Measurements from ENCODE around the gene THSD7B. TPM values are rescaled to one million over a fixed set of nuclear protein-coding genes. Genes with fewer than 3 reads are reported as not detected.

THSD7B gene
- polyA plus RNA-seq, 4 donors = 0.07 to 0.90 TPM; not detected in 2

GRCh38 chr2:137208431-137208891, 443.1 kb downstream of the THSD7B start:
- H3K36me3 ChIP-seq (ENCODE audit: control insufficient read depth in 3 of 3, insufficient read depth in 2 of 3, low read depth in 1 of 3, low read length in 3 of 3) = no peaks in the 10 kb centered on the region
- 24 to 60% (median 33%) methylated on average over 2 of the region's 2 CpGs for WGBS, 3 donors
- H3K4me1 ChIP-seq (ENCODE audit: control insufficient read depth in 3 of 3, insufficient read depth in 2 of 3, low read depth in 1 of 3, low read length in 2 of 3) = peaks cover 0 to 11% (median 0%) of the 10 kb centered on the region in 3 donors
- H3K27ac ChIP-seq (ENCODE audit: low read depth in 1 of 3, low read length in 2 of 3) = peak overlapping the region in 1 of 3 donors; percentile 77
- no peaks in the 10 kb centered on the region for H3K27me3 ChIP-seq (ENCODE audit: control insufficient read depth in 3 of 3, insufficient read depth in 3 of 3, low read length in 3 of 3)
- DNase-seq (peak in 1 of 2 donors; percentile 69), FAIRE-seq (no peak)
- no peaks in the 10 kb centered on the region for H3K9me3 ChIP-seq (ENCODE audit: control insufficient read depth in 2 of 2, insufficient read depth in 1 of 2, low read depth in 1 of 2, low read length in 1 of 2)
- no peak overlapping the region for H3K4me3 ChIP-seq (ENCODE audit: low read depth in 1 of 3, low read length in 3 of 3)

DNA sequence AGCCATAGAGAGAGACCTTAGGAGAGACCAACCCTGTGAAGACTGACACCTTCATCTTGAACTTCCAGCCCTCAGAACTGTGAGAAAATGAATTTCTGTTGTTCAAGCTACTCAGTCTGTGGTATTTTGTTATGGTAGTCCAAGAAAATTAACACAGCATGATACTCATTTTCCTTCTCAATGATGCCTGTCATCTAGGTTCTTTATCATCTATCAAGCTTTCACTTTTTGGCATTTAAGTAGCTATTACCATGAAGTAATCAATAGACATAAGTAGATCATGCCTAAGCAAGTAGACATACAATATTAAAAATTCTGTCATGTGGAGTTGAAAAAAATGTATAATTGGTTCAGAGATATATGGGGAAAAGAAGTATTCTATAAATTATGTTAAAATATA, 444.7 kb downstream of the THSD7B start:
- DNase-seq = no peak
- H3K4me3 ChIP-seq (ENCODE audit: low read depth in 1 of 3, low read length in 3 of 3) = no peak overlapping the region
- peaks cover 0 to 11% (median 0%) of the 10 kb centered on the region in 3 donors for H3K4me1 ChIP-seq (ENCODE audit: control insufficient read depth in 3 of 3, insufficient read depth in 2 of 3, low read depth in 1 of 3, low read length in 2 of 3)
- no peaks in the 10 kb centered on the region for H3K27me3 ChIP-seq (ENCODE audit: control insufficient read depth in 3 of 3, insufficient read depth in 3 of 3, low read length in 3 of 3)
- no peaks in the 10 kb centered on the region for H3K9me3 ChIP-seq (ENCODE audit: control insufficient read depth in 2 of 2, insufficient read depth in 1 of 2, low read depth in 1 of 2, low read length in 1 of 2)
- H3K27ac ChIP-seq (ENCODE audit: low read depth in 1 of 3, low read length in 2 of 3) = no peak overlapping the region
- no peak for FAIRE-seq
- H3K36me3 ChIP-seq (ENCODE audit: control insufficient read depth in 3 of 3, insufficient read depth in 2 of 3, low read depth in 1 of 3, low read length in 3 of 3) = no peaks in the 10 kb centered on the region

DNA sequence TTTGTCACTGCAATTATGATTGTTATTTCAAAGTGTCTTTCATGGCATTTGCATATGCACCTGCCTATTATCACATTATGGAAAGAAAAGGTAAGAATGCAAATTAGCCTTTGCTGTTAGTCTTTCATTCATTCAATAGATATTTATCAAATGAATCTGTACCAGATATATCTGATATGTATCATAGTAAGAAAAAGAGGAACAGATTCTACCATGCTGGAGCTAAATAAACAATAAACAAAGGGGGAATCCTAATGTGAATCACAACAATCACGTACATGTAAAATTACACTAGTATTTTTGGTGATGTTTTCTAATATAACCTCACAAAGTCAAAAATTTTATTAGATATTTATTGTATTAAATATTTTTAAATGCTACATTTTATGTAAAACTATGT, 446.4 kb downstream of the THSD7B start:
- Histone ChIP-seq H3K27me3 (ENCODE audit: control insufficient read depth in 3 of 3, insufficient read depth in 3 of 3, low read length in 3 of 3) (no peaks in the 10 kb centered on the region), H3K36me3 (ENCODE audit: control insufficient read depth in 3 of 3, insufficient read depth in 2 of 3, low read depth in 1 of 3, low read length in 3 of 3) (no peaks in the 10 kb centered on the region), H3K4me3 (ENCODE audit: low read depth in 1 of 3, low read length in 3 of 3) (no peak overlapping the region), H3K9me3 (ENCODE audit: control insufficient read depth in 2 of 2, insufficient read depth in 1 of 2, low read depth in 1 of 2, low read length in 1 of 2) (no peaks in the 10 kb centered on the region), H3K4me1 (ENCODE audit: control insufficient read depth in 3 of 3, insufficient read depth in 2 of 3, low read depth in 1 of 3, low read length in 2 of 3) (peaks cover 0 to 11% (median 0%) of the 10 kb centered on the region in 3 donors), H3K27ac (ENCODE audit: low read depth in 1 of 3, low read length in 2 of 3) (no peak overlapping the region)
- FAIRE-seq (no peak), DNase-seq (no peak)
- WGBS, 3 donors = 78 to 86% (median 84%) methylated on average over 1 of the region's 1 CpG

DNA sequence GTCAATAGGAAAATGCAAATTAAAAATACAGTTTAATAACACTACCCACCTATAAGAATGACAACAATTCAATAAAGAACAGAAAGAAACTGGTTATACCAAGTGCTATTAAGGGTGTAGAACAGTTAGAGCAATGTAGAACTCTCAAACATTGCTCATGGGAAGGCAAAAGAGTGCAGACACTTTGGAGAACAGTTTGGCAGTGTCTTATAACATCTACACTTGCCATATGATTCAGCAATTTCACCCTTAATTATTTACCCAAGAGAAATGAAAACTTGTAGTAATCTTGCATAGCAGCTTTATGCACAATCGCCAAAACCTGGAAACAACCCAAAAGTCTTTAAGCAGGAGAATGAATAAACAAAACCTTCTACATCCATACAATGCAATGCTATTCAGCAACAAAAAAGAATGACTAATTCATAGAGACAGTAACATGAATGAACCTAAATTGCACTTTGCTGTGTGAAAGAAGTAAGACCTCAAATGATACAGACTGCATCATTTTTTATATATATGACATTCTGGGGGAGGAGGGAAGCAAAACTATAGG, 455.2 kb downstream of the THSD7B start:
- Histone ChIP-seq H3K27me3 (ENCODE audit: control insufficient read depth in 3 of 3, insufficient read depth in 3 of 3, low read length in 3 of 3) (no peaks in the 10 kb centered on the region), H3K27ac (ENCODE audit: low read depth in 1 of 3, low read length in 2 of 3) (no peak overlapping the region), H3K36me3 (ENCODE audit: control insufficient read depth in 3 of 3, insufficient read depth in 2 of 3, low read depth in 1 of 3, low read length in 3 of 3) (no peaks in the 10 kb centered on the region), H3K4me3 (ENCODE audit: low read depth in 1 of 3, low read length in 3 of 3) (no peak overlapping the region), H3K4me1 (ENCODE audit: control insufficient read depth in 3 of 3, insufficient read depth in 2 of 3, low read depth in 1 of 3, low read length in 2 of 3) (no peaks in the 10 kb centered on the region), H3K9me3 (ENCODE audit: control insufficient read depth in 2 of 2, insufficient read depth in 1 of 2, low read depth in 1 of 2, low read length in 1 of 2) (no peaks in the 10 kb centered on the region)
- DNase-seq (no peak), FAIRE-seq (no peak)
- WGBS, 3 donors = 48 to 77% (median 70%) methylated on average over 1 of the region's 1 CpG

DNA sequence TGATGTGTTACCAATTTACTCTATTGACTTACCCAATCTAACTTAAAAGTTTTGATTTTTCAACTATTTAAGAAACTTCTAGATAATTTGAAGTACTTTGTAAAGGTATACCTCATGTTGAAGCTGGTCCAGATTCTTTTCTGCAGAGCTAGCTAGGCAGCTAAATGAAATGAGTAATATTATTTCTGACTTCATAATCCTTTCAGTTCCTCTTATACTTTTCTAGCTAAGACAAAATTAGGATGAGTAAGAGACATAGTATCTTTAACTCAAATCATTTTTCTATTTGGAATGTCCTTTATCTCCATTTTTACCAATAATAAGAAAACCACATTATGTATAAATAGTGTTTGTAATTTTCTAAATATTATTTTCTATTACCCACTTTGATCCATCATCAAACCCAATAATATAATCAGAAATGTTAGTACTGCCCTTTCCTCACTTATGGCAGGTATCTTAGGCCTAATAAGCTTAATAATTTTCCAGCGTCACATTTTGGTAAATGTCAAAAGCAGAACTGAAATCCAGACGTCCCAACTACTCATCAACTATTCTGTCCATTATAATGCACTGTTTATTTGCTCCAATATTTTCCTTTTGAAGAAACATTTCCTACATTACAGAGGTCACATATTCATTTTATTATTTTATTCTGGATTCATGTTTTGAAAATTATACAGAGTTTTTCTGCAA, 456.6 kb downstream of the THSD7B start:
- FAIRE-seq = no peak
- H3K27me3 ChIP-seq (ENCODE audit: control insufficient read depth in 3 of 3, insufficient read depth in 3 of 3, low read length in 3 of 3) = no peaks in the 10 kb centered on the region
- H3K4me1 ChIP-seq (ENCODE audit: control insufficient read depth in 3 of 3, insufficient read depth in 2 of 3, low read depth in 1 of 3, low read length in 2 of 3) = no peaks in the 10 kb centered on the region
- no peaks in the 10 kb centered on the region for H3K36me3 ChIP-seq (ENCODE audit: control insufficient read depth in 3 of 3, insufficient read depth in 2 of 3, low read depth in 1 of 3, low read length in 3 of 3)
- 64 to 81% (median 76%) methylated on average over 2 of the region's 2 CpGs for WGBS, 3 donors
- H3K4me3 ChIP-seq (ENCODE audit: low read depth in 1 of 3, low read length in 3 of 3) = no peak overlapping the region
- no peak overlapping the region for H3K27ac ChIP-seq (ENCODE audit: low read depth in 1 of 3, low read length in 2 of 3)
- H3K9me3 ChIP-seq (ENCODE audit: control insufficient read depth in 2 of 2, insufficient read depth in 1 of 2, low read depth in 1 of 2, low read length in 1 of 2) = no peaks in the 10 kb centered on the region
- no peak for DNase-seq

- 65 to 77% (median 73%) methylated on average over 5 of the region's 5 CpGs for WGBS, 3 donors
- Histone ChIP-seq H3K4me1 (ENCODE audit: control insufficient read depth in 3 of 3, insufficient read depth in 2 of 3, low read depth in 1 of 3, low read length in 2 of 3) (no peaks in the 10 kb centered on the region), H3K27ac (ENCODE audit: low read depth in 1 of 3, low read length in 2 of 3) (no peak overlapping the region), H3K4me3 (ENCODE audit: low read depth in 1 of 3, low read length in 3 of 3) (no peak overlapping the region), H3K9me3 (ENCODE audit: control insufficient read depth in 2 of 2, insufficient read depth in 1 of 2, low read depth in 1 of 2, low read length in 1 of 2) (no peaks in the 10 kb centered on the region), H3K36me3 (ENCODE audit: control insufficient read depth in 3 of 3, insufficient read depth in 2 of 3, low read depth in 1 of 3, low read length in 3 of 3) (no peaks in the 10 kb centered on the region), H3K27me3 (ENCODE audit: control insufficient read depth in 3 of 3, insufficient read depth in 3 of 3, low read length in 3 of 3) (no peaks in the 10 kb centered on the region)
- no peak for FAIRE-seq
- DNase-seq = peak in 1 of 2 donors; percentile 7
These were observed 458.4 kb downstream of the THSD7B start for GRCh38 chr2:137223722-137224121.

DNA sequence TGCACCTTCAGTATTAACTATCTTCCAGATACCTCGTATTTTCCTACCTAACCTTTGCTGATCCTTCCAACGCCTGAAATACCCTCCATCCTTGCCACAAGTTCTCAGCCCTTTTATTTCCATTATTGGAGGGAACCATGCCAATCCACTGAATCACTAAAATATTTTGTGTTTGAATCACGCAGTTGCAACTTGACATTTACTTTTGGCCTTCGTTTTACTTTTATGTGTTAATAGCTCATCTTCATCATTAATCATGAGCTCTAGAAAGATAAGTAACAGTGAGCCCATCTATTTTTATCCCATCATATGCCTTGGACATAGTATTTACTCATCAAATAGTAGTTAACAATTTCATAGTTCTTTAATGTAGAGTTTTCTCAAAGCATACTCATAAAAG, 463.2 kb downstream of the THSD7B start:
- Histone ChIP-seq H3K9me3 (ENCODE audit: control insufficient read depth in 2 of 2, insufficient read depth in 1 of 2, low read depth in 1 of 2, low read length in 1 of 2) (no peaks in the 10 kb centered on the region), H3K36me3 (ENCODE audit: control insufficient read depth in 3 of 3, insufficient read depth in 2 of 3, low read depth in 1 of 3, low read length in 3 of 3) (no peaks in the 10 kb centered on the region), H3K27me3 (ENCODE audit: control insufficient read depth in 3 of 3, insufficient read depth in 3 of 3, low read length in 3 of 3) (no peaks in the 10 kb centered on the region), H3K27ac (ENCODE audit: low read depth in 1 of 3, low read length in 2 of 3) (no peak overlapping the region), H3K4me3 (ENCODE audit: low read depth in 1 of 3, low read length in 3 of 3) (no peak overlapping the region), H3K4me1 (ENCODE audit: control insufficient read depth in 3 of 3, insufficient read depth in 2 of 3, low read depth in 1 of 3, low read length in 2 of 3) (no peaks in the 10 kb centered on the region)
- 68 to 70% (median 70%) methylated on average over 4 of the region's 4 CpGs for WGBS, 3 donors
- DNase-seq (no peak), FAIRE-seq (no peak)

DNA sequence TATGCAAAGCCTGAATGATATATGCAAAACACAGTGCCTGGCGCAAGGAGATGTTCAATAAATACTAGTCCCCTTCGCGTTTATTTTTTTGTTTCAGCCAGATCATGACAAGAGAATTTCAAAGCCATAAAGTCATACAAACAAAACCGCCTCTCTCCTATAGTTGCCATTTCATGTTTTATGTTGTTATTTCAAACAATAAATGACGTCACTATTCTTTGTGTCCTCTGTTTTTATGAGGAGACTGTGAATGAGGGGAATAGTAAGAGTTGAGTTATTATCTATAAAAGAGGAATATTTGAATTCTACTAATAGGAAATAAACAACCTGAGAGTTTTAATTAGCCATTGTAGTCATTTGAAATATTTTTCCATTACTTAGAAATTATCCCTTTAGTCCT, 464.5 kb downstream of the THSD7B start:
- H3K9me3 ChIP-seq (ENCODE audit: control insufficient read depth in 2 of 2, insufficient read depth in 1 of 2, low read depth in 1 of 2, low read length in 1 of 2) = no peaks in the 10 kb centered on the region
- WGBS, 3 donors = 76 to 80% (median 80%) methylated on average over 5 of the region's 5 CpGs
- no peaks in the 10 kb centered on the region for H3K36me3 ChIP-seq (ENCODE audit: control insufficient read depth in 3 of 3, insufficient read depth in 2 of 3, low read depth in 1 of 3, low read length in 3 of 3)
- no peaks in the 10 kb centered on the region for H3K4me1 ChIP-seq (ENCODE audit: control insufficient read depth in 3 of 3, insufficient read depth in 2 of 3, low read depth in 1 of 3, low read length in 2 of 3)
- no peak overlapping the region for H3K27ac ChIP-seq (ENCODE audit: low read depth in 1 of 3, low read length in 2 of 3)
- H3K27me3 ChIP-seq (ENCODE audit: control insufficient read depth in 3 of 3, insufficient read depth in 3 of 3, low read length in 3 of 3) = no peaks in the 10 kb centered on the region
- H3K4me3 ChIP-seq (ENCODE audit: low read depth in 1 of 3, low read length in 3 of 3) = no peak overlapping the region
- no peak for DNase-seq
- no peak for FAIRE-seq

DNA sequence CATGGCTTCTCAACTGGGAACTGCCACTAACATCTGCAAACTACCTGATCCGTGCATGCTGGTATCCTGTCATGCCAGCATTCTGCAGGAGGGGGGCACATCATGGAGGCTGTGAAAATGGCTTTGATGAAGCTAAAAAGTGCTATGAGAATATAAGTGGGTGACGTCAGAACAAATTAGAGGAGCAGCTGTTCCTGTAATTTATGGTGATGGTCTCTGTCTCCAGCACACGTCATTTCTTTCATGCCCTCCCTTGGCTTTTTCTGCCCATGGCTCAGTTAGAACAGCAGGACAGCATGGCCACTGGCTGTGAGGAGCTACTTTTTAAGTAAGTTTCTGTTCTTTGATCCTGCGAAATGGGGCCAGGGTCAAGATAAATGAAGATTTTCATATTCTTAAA, 466.3 kb downstream of the THSD7B start:
- DNase-seq = no peak
- FAIRE-seq = no peak
- H3K27ac ChIP-seq (ENCODE audit: low read depth in 1 of 3, low read length in 2 of 3) = no peak overlapping the region
- WGBS, 3 donors = 73 to 81% (median 81%) methylated on average over 4 of the region's 4 CpGs
- H3K36me3 ChIP-seq (ENCODE audit: control insufficient read depth in 3 of 3, insufficient read depth in 2 of 3, low read depth in 1 of 3, low read length in 3 of 3) = no peaks in the 10 kb centered on the region
- H3K9me3 ChIP-seq (ENCODE audit: control insufficient read depth in 2 of 2, insufficient read depth in 1 of 2, low read depth in 1 of 2, low read length in 1 of 2) = no peaks in the 10 kb centered on the region
- no peaks in the 10 kb centered on the region for H3K27me3 ChIP-seq (ENCODE audit: control insufficient read depth in 3 of 3, insufficient read depth in 3 of 3, low read length in 3 of 3)
- H3K4me3 ChIP-seq (ENCODE audit: low read depth in 1 of 3, low read length in 3 of 3) = no peak overlapping the region
- no peaks in the 10 kb centered on the region for H3K4me1 ChIP-seq (ENCODE audit: control insufficient read depth in 3 of 3, insufficient read depth in 2 of 3, low read depth in 1 of 3, low read length in 2 of 3)
